Psoas muscle (tissue), 8 donors: ENCODE data around the gene ITGA3. TPM values are rescaled to one million over a fixed set of nuclear protein-coding genes. Genes with fewer than 3 reads are reported as not detected.

ENCODE experiments used
- ATAC-seq, 4 donors: fragments of 200-7000 bp; cut with Tn5 transposase; one replicate each; pipeline ENCODE4 v1.9.1; 2020; ENCODE audit warnings: moderate library complexity in 3 of 4, mild to moderate bottlenecking in 2 of 4
- DNase-seq, 2 donors: peaks; one replicate each; pipeline ENCODE4 v3.0.0-alpha.2; 2020
- H3K27ac ChIP-seq: fragments of 200-600 bp; one replicate; pipeline ENCODE4 v1.8.0; 2022
- H3K27me3 ChIP-seq, 3 donors: fragments of 200-600 bp in 1 of 3; one replicate each; pipeline versions ENCODE4 v1.6.1 to v1.8.0; 2013 to 2022; ENCODE audit warnings: low read length in 2 of 3, mild to moderate bottlenecking in 2 of 3, moderate library complexity in 1 of 3; ENCODE audit not compliant: insufficient read depth in 3 of 3
- H3K36me3 ChIP-seq, 2 donors: fragments of 200-600 bp in 1 of 2; one replicate each; pipeline versions ENCODE4 v1.6.1 to v1.8.0; 2013 to 2022; ENCODE audit warnings: low read depth in 1 of 2, mild to moderate bottlenecking in 1 of 2, moderate library complexity in 1 of 2; ENCODE audit not compliant: insufficient read depth in 1 of 2
- H3K4me1 ChIP-seq: fragments of 200-600 bp; one replicate; pipeline ENCODE4 v1.8.0; 2022
- H3K4me3 ChIP-seq: fragments of 200-600 bp; one replicate; pipeline ENCODE4 v1.8.0; 2022; ENCODE audit warnings: mild to moderate bottlenecking
- H3K9me3 ChIP-seq: fragments of 200-600 bp; one replicate; pipeline ENCODE4 v1.8.0; 2022
- CTCF ChIP-seq: fragments of 200-600 bp; IDR thresholded peaks from one replicate; pipeline ENCODE4 v1.8.0; 2022; ENCODE audit warnings: antibody characterized with exemption
- WGBS, 3 donors: extraction: QIAGEN DNeasy Blood & Tissue Kit; methylation state at CpG; one replicate each; pipeline versions ENCODE4 v1.1.6 to v1.1.7; 2013; 5-methylcytosine and 5-hydroxymethylcytosine counted together
- intact Hi-C, 2 donors: fragments of 100-400 bp; cut with DNase I; formaldehyde crosslinking; loops; one replicate each; pipeline versions ENCODE4 v1.11.0 to v1.14.2; 2022
- polyA plus RNA-seq, 3 donors: library from polyadenylated mRNA; stranded (reverse); fragments of 200-250 nt; gene quantifications; one replicate each; pipeline ENCODE4 v1.2.3, GENCODE V29; 2013
- total RNA-seq, 4 donors: library from RNA; stranded (reverse); fragmentation: NEBNext Ultra II Directional in 2 of 4; extraction: Animal tissue kit (Norgen Biotek cat#: 25700) in 2 of 4; gene quantifications; one replicate each; pipeline versions ENCODE4 v1.2.1 to v1.2.4, GENCODE V29; 2021 to 2023
- donor health status: healthy with polysubstance abuse.
- donor health status: DM: no; HTN: no; CAD: no; lungs with moderate emphysema.
- donor health status: Bipolar disorder and iron deficiency.
- donor health status: healthy.
- donor health status: DM: yes; HTN: yes; CAD: no.
- donor health status: DM: no; HTN: no; CAD: no.
- donor health status: DM: no; HTN: no; CAD: no.
- donor health status: DM: yes; HTN: yes; CAD: no.

ITGA3 gene
- total and polyA plus RNA-seq, 7 donors = 4.9 to 21.9 (median 10.9) TPM

DNA sequence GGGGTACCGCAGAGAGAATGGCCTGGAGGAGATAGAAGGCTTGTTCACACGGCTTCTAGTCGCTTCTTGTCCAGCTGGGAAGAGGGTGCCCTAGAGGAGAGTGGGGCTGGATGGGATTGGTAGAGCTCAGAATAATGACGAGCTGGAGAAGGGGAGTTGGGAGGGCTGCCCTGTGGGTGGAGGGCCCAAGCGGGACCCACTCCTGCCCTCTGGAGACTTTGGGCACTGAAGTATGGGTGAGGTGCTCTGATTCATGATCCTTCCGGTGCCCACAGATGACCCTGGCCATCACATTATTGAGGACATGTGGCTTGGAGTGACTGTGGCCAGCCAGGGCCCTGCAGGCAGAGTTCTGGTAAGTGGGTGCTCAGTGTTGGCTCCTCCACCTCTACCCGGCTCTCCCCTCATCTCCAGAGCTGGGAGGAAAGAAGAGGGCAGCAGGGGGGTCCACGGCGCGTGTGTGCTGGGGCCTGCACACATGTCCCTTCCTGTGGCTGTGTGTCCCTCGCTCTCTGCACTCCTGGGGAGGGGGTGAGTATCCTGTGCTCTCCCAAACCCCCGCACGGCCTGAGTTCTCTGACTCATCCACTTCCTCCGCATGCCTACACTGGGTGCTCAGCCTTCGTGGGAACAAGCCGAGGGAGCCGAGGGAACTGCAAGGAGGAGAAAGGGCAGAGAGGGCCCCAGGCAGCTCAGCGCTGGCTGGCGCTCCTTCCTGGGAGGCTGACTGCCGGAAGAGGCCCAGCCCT lies 8.5 kb downstream of the ITGA3 start:
- Histone ChIP-seq H3K9me3 (no peaks in the 10 kb centered on the region), H3K4me3 (no peak overlapping the region), H3K4me1 (peaks cover 86% of the 10 kb centered on the region), H3K36me3 (peaks cover 0 to 10% of the 10 kb centered on the region in 2 donors), H3K27ac (peak overlapping the region; percentile 92), H3K27me3 (no peaks in the 10 kb centered on the region)
- no peak for TF ChIP-seq CTCF
- ATAC-seq (peak; percentile 16 to 57 (median 32)), DNase-seq (peak; percentile 62 to 71)
- 67 to 75% (median 68%) methylated on average over 18 to 20 of the region's 20 CpGs for WGBS, 3 donors
- intact Hi-C loops = no loop called here

DNA sequence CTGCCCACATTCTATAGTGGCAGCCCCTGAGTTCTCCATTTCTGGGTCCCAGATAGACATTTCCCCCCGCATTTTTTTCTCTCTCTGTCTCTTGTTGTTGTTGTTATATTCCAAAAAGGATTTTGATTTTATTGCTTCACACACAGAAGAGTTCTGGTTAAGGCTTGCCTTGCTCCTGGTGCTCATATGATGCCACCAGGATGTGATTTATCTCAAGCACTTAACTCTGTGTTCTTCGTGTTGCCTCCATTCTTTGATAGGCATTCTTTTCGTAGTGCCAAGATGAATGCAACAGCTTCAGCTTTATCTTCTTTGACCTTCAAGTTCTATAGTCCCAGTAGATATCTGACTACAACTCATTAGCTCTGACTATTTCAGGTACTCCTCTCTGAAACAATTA lies 9.1 kb downstream of the ITGA3 start:
- Histone ChIP-seq H3K9me3 (no peaks in the 10 kb centered on the region), H3K4me3 (no peak overlapping the region), H3K4me1 (peaks cover 80% of the 10 kb centered on the region), H3K36me3 (peaks cover 0 to 16% of the 10 kb centered on the region in 2 donors), H3K27me3 (no peaks in the 10 kb centered on the region), H3K27ac (peak overlapping the region; percentile 92)
- 54 to 62% (median 59%) methylated on average over 3 of the region's 3 CpGs for WGBS, 3 donors
- DNase-seq (no peak), ATAC-seq (no peak)
- intact Hi-C loops = no loop called here
- no peak for TF ChIP-seq CTCF

GRCh38 chr17:50066995-50067394 lies 11.1 kb downstream of the ITGA3 start:
- no peak for TF ChIP-seq CTCF
- intact Hi-C loops = no loop called here
- Histone ChIP-seq H3K27ac (peak overlapping the region; percentile 92), H3K4me3 (no peak overlapping the region), H3K4me1 (peaks cover 61% of the 10 kb centered on the region), H3K9me3 (no peaks in the 10 kb centered on the region), H3K36me3 (peaks cover 0 to 32% of the 10 kb centered on the region in 2 donors), H3K27me3 (no peaks in the 10 kb centered on the region)
- WGBS, 3 donors = 58 to 84% (median 59%) methylated on average over 2 of the region's 2 CpGs
- peak in 1 of 2 donors; percentile 30 for DNase-seq
- peak; percentile 62 to 80 (median 70) for ATAC-seq

DNA sequence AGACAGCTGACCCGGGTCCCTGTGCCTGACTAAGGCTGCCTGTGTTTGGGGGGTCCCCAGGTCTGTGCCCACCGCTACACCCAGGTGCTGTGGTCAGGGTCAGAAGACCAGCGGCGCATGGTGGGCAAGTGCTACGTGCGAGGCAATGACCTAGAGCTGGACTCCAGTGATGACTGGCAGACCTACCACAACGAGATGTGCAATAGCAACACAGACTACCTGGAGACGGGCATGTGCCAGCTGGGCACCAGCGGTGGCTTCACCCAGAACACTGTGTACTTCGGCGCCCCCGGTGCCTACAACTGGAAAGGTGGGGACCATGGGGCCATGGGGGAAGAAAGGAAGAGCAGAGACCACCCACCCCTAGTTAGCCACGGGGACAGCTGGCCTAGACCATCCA lies 12.1 kb downstream of the ITGA3 start:
- peaks cover 51% of the 10 kb centered on the region for H3K4me1 ChIP-seq
- H3K27ac ChIP-seq = peak overlapping the region; percentile 92
- H3K27me3 ChIP-seq = no peaks in the 10 kb centered on the region
- intact Hi-C loops = no loop called here
- DNase-seq (no peak), ATAC-seq (peak in 1 of 4 donors; percentile 6)
- no peaks in the 10 kb centered on the region for H3K9me3 ChIP-seq
- H3K36me3 ChIP-seq = peaks cover 0 to 42% of the 10 kb centered on the region in 2 donors
- 71 to 82% (median 81%) methylated on average over 13 of the region's 13 CpGs for WGBS, 3 donors
- TF ChIP-seq CTCF = no peak
- H3K4me3 ChIP-seq = no peak overlapping the region
